PC-9 (cell line): Measurements from ENCODE around the gene ZMYND15.

ENCODE experiments used
- EZH2 ChIP-seq: fragments of 200-600 bp; sonication (generic); IDR thresholded peaks from 2 replicates; pipeline ENCODE4 v1.8.0; 2017; ENCODE audit warnings: antibody characterized with exemption, low read depth
- TF ChIP-seq, protein P1 (sequence below): fragments of 200-600 bp; sonication (generic); conservative IDR thresholded peaks from 2 replicates; pipeline ENCODE4 v1.6.1; 2017; ENCODE audit warnings: mixed run types, antibody characterized with exemption, mild to moderate bottlenecking, moderate library complexity

DNA sequence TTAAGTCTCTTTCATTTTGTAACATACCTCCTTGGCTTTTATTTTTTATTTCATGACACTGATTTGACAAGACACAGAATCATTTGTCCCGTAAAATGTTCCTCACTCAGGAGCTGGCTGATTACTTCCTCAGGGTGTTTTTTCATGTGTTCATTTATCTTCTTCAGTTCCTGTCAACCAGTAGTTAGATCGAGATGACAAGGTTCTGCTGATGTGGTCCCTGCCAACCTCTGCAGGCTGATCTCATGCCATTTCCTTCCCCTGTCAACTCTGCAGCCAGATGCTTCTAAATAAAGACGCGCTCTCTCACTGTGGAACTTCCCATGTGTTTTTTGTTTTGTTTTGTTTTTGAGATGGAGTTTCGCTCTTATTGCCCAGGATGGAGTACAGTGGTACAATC lies 8.2 kb downstream of the ZMYND15 start:
- no peak for TF ChIP-seq EZH2
- TF ChIP-seq, protein P1, sequence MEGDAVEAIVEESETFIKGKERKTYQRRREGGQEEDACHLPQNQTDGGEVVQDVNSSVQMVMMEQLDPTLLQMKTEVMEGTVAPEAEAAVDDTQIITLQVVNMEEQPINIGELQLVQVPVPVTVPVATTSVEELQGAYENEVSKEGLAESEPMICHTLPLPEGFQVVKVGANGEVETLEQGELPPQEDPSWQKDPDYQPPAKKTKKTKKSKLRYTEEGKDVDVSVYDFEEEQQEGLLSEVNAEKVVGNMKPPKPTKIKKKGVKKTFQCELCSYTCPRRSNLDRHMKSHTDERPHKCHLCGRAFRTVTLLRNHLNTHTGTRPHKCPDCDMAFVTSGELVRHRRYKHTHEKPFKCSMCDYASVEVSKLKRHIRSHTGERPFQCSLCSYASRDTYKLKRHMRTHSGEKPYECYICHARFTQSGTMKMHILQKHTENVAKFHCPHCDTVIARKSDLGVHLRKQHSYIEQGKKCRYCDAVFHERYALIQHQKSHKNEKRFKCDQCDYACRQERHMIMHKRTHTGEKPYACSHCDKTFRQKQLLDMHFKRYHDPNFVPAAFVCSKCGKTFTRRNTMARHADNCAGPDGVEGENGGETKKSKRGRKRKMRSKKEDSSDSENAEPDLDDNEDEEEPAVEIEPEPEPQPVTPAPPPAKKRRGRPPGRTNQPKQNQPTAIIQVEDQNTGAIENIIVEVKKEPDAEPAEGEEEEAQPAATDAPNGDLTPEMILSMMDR = no peak
